Hematopoietic multipotent progenitor cell treated with erythropoietin and hydrocortisone succinate and interleukin-3 and kit ligand, for 4 days (in vitro differentiated cells): Measurements from ENCODE around the gene ZDHHC14.

ENCODE experiments used
- DNase-seq: peaks from one replicate; pipeline ENCODE4 v3.0.0-alpha.2; 2015

Gene ZDHHC14

GRCh38 chr6:157496534-157497095, 115.6 kb downstream of the ZDHHC14 start:
- DNase-seq, result no peak

GRCh38 chr6:157497579-157497978, 116.6 kb downstream of the ZDHHC14 start:
- no peak for DNase-seq

GRCh38 chr6:157498817-157499216, 117.8 kb downstream of the ZDHHC14 start:
- DNase-seq, result no peak

- DNase-seq, result no peak
Observed at GRCh38 chr6:157500022-157500421, 119.0 kb downstream of the ZDHHC14 start.

GRCh38 chr6:157503018-157503747, 122.2 kb downstream of the ZDHHC14 start:
- peak; percentile 44 for DNase-seq

GRCh38 chr6:157505912-157506491, 125.0 kb downstream of the ZDHHC14 start:
- DNase-seq, result no peak

- DNase-seq, result peak; percentile 52
Observed at GRCh38 chr6:157510323-157511188, 129.6 kb downstream of the ZDHHC14 start.

GRCh38 chr6:157511682-157512381, 130.8 kb downstream of the ZDHHC14 start:
- DNase-seq, result no peak

GRCh38 chr6:157512382-157512682, 131.3 kb downstream of the ZDHHC14 start:
- DNase-seq, result no peak

GRCh38 chr6:157513004-157513603, 132.1 kb downstream of the ZDHHC14 start:
- no peak for DNase-seq

GRCh38 chr6:157513619-157514485, 132.9 kb downstream of the ZDHHC14 start:
- no peak for DNase-seq

GRCh38 chr6:157514659-157515496, 133.9 kb downstream of the ZDHHC14 start:
- DNase-seq, result peak; percentile 95

- DNase-seq, result no peak
Observed at GRCh38 chr6:157516319-157517026, 135.5 kb downstream of the ZDHHC14 start.

GRCh38 chr6:157517601-157518359, 136.8 kb downstream of the ZDHHC14 start:
- DNase-seq, result no peak

GRCh38 chr6:157518397-157519250, 137.6 kb downstream of the ZDHHC14 start:
- DNase-seq, result no peak

GRCh38 chr6:157519255-157520116, 138.5 kb downstream of the ZDHHC14 start:
- no peak for DNase-seq

GRCh38 chr6:157520117-157520406, 139.1 kb downstream of the ZDHHC14 start:
- no peak for DNase-seq
